NOMO-1 treated with dmso at 0.1 percent for 144 hours (cell line): ENCODE data around the gene MYD88.

Experiments used
- DNase-seq: peaks from one replicate; lab custom pipeline; 2025; ENCODE audit not compliant: unreplicated experiment; lab: John Stamatoyannopoulos, UW

Gene MYD88

DNA sequence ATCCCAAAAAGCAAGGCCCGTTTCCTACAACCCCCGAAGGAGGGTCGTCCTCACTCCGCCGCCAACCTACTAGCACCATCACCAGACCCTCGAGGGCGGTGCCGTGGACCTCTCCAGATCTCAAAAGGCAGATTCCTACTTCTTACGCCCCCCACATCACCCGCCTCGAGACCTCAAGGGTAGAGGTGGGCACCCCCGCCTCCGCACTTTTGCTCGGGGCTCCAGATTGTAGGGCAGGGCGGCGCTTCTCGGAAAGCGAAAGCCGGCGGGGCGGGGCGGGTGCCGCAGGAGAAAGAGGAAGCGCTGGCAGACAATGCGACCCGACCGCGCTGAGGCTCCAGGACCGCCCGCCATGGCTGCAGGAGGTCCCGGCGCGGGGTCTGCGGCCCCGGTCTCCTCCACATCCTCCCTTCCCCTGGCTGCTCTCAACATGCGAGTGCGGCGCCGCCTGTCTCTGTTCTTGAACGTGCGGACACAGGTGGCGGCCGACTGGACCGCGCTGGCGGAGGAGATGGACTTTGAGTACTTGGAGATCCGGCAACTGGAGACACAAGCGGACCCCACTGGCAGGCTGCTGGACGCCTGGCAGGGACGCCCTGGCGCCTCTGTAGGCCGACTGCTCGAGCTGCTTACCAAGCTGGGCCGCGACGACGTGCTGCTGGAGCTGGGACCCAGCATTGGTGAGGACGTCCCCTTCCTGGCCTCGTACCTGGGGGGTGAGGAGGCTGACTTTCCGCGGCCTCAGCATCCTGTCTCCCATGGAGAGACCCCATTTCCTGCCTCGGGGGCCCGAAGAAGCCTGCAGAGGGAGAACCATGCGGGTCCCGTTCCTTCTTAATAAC, at the start of gene MYD88:
Gene MYD88, plus strand, starts transcription at position 313 of the 842 bp plus-strand sequence. Its CDS starts 40 bp downstream, at position 353.
- DNase-seq, result peak; percentile 85

GRCh38 chr3:38089163-38089562, 49.3 kb upstream of the MYD88 start:
- DNase-seq, result no peak

DNA sequence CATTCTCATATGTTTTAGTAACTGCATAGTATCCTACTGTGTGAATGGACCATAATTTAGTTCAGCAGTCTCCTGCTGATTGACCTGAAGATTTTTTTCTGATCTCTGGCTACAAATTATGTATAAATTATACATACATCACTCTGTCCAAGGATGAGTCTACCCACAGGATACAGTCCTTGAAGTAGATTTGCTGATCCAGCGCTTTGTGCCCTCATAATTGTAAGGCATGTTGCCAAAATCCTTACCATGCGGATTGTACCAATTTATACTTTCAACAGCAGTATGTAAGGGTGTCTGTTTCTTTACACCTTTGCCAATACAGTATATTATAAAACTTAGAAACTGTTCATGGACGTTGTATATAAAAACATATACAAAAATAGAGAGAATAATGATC, 48.0 kb upstream of the MYD88 start:
- no peak for DNase-seq

GRCh38 chr3:38094999-38095398, 43.5 kb upstream of the MYD88 start:
- no peak for DNase-seq

GRCh38 chr3:38095669-38096483, 42.6 kb upstream of the MYD88 start:
- DNase-seq, result no peak

DNA sequence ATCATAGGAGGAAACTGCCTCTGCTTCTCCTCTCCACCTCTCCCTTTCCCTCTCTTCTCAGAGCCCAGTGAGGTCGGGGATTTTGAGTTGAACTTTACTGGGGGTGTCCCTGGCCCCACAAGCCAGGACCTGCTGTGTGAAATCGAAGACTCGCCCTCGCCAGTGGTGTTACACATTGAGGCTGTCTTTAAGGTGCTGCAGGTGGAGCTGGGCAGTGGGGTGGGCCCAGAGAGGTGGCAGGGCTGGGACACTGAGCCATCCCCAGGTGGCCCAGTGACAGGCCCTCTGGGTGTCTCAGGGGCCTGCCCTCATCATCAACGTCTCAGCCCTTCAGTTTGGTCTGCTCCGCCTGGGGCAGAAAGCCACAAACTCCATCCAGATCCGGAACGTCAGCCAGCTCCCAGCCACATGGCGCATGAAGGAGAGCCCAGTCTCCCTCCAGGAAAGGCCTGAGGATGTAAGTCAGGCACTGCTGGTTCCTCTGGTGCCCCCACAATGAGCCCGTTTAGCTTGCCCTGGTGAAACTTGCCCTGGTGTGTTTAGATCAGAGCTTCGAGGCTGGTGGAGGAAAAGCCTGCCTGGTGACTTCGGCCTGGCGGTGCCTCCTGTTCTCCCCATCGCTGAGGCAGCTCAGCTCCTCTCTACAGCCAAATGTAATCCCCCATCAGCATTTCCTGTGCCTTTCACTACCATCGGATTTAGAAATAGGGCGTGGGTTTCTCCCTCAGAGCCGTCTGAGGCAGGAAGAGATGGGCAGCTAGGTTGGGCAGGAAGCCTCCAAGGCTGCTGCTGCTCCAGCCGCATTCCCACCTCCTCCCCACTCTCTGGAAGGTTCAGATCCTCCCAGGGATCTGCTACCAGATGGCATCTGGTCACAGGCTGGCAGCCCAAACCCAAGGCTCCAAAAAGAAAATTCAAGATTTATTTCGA, 40.8 kb upstream of the MYD88 start:
- DNase-seq, result no peak

- no peak for DNase-seq
Measured at GRCh38 chr3:38098376-38098723, 40.1 kb upstream of the MYD88 start.

DNA sequence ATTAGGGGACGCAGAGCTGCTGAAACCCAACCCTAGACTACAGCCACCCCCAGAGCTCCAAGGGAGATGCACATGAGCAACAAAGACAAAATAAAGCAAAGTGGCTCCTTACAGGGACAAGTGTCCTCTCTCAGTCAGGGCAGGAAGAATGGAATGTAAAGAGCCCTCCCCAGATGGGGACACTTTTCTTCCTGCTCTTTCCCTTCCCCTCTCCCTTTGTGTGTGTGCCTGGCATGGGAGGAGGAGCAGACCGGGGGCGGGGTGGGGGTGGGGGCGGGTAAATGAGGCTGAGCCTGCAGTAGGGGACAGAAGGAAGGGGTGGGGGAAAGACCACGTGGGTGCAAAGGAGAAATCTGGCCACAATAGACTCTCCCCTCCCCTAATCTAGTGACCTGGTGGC, 38.9 kb upstream of the MYD88 start:
- DNase-seq, result no peak

GRCh38 chr3:38100498-38100897, 38.0 kb upstream of the MYD88 start:
- DNase-seq, result no peak

GRCh38 chr3:38101811-38102443, 36.5 kb upstream of the MYD88 start:
- DNase-seq, result no peak

DNA sequence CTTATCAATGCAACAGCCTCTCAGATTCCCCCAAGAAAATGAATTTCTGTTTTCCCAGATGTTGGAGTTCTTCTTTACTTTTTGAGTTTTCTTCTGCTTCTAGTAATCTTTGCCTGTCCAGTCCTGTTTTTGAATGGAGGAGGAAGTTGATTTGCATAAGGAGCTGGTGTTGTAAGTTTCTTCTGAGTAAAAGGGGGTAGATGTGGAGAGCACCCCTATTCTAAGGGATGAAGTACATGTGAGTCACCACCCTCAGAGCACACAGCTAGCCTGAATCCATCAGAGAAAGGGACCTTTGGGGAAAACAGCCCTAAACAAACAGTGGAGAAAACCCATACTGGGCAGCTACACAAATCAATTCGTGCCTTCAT, 36.0 kb upstream of the MYD88 start:
- DNase-seq, result peak; percentile 18

- DNase-seq, result no peak
Measured at GRCh38 chr3:38105525-38105924, 32.9 kb upstream of the MYD88 start.

DNA sequence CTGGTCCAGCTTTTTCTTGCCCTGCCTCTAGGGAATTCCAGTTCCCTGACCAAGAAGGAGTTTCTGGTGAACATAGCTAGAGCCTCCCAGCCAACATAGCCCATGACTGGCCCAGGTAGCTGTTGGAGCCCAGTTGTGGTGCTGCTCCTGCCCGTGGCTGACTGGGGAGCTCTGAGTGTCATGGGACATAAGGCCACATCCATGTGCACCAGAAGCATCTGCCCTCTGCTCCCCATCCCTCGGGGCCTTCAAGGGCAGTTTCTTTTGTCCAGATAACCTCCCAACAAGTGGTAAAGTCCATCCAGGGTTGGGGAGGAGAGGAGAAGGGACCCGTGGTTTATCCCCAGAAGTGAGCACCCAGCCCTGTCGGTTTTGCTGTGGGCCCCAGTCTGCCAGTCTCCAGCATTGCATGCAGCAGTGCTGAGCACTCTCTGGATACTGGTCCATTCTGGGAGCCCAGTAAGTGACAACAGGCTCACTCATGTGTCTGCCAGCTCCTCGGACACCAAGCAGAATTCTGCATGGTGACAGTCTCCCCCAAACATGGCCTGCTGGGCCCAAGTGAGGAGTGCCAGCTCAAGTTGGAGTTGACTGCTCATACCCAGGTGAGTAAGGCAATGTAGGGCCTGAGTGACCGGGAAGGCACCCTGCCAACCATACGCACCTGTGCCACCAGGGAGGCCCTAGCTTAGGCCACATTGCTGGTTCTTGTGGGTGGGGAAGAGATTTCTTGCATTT, 30.4 kb upstream of the MYD88 start:
- DNase-seq, result no peak

GRCh38 chr3:38108649-38109579, 29.5 kb upstream of the MYD88 start:
- peak; percentile 28 for DNase-seq

DNA sequence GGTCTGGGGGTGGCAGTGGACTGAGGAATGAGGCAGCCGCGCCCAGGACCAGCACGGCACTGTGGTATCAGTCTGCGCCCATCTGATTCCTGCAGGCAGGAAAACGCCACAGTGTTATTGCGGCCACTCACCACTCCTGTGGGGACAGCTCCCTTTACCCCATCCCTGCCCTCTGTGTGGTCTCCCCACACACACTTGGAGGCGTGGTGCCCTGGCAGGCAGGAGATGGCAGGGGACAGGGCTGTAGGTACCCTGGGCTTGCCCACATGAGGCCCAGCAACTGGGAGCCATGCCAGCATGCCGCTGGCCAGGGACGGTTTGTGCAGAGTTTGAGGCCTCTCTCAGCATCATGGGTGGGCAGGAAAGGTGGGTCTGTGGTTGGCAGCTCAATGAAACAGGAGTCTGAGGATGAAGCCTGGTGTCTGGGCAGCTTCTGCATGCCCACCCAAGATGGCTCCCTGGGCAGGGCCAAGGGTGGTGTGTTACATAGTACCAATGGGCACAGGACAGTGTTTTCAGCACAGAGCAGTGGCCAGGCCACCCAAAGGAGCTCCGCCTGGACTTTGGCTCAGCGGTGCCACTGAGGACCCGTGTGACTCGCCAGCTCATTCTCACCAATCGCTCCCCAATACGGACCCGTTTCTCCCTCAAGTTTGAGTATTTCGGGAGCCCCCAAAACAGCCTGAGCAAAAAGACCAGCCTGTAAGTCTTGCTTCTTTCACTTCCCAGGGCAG, 28.7 kb upstream of the MYD88 start:
- DNase-seq, result no peak

DNA sequence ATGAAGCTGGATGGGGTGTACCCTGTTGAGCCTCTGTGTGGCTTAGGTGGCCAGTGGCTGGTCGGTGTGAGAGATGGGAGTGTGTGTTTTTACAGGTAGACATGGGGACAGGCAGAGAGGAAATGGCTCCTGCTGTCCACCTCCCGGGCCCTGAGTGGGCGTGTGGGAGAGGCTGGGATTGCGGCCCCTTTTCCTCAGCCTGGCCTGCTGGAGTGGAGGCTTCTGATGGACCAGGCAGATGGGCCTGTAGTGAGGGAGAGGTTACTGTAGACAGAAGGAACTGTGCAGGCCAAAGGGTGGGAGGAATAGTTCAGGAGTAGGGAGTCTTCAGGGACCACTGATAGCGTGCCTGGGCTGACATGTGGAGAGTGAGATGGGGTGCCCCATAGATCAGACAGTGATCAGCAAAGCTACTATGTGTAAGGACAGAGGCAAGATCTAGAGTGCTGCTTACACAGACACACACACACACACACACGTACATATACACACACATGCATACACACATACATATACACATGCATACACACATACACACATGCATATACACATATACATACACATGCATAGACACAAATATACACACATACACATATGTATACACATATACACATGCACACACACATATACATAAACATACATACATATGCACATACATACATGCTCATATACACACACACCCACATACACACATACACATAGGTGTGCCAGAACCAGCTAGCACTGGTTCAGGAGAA, 28.0 kb upstream of the MYD88 start:
- no peak for DNase-seq

DNA sequence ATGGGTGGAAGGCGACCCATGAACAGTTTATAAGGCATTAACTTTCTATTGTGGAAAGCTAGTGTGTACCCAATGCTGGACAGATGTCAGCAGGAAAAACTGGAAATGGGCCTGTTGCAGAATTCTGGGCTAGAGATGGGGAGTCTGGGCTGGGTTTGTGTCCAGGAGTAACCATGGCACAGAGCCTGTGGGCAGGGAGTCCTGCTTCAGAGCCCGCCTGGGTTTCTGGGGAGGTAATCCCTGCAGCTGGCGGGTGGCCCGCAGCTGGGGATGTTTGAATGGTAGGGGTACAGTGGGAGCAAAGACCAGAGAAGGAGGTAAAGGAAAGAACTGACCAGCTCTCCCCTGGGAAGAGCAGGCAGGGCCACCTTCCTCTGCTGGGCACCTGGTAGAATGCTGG, 27.3 kb upstream of the MYD88 start:
- no peak for DNase-seq
